HepG2 (cell line): ENCODE measurements around the gene OR4S2. TPM values are rescaled to one million over a fixed set of nuclear protein-coding genes. Genes with fewer than 3 reads are reported as not detected.

Source experiments
- ATAC-seq: fragments of 200-7000 bp; cut with Tn5 transposase; 3 replicates; pipeline ENCODE4 v1.9.1; 2020; ENCODE audit warnings: mild to moderate bottlenecking, moderate library complexity
- BruUV-seq: library from RNA; stranded (reverse); fragments of 400-500 nt; replicated peaks from 2 replicates; lab custom pipeline; 2021; lab: Mats Ljungman, UMichigan
- CTCF ChIA-PET: fragments of 300-600 bp; formaldehyde crosslinking; extraction: SDS; loops from one replicate; lab custom pipeline; 2021; ENCODE audit warnings: low total read pairs, inconsistent platforms, low intra/inter-chr PET ratio; lab: Yijun Ruan, JAX
- POLR2A ChIA-PET: fragments of 350-600 bp; sonication (Branson Sonifier 250); formaldehyde crosslinking; loops from one replicate; lab custom pipeline; 2020; ENCODE audit warnings: antibody characterized with exemption, inconsistent platforms; lab: Yijun Ruan, JAX
- DNase-seq: peaks from one replicate; pipeline ENCODE4 v3.0.0-alpha.2; 2015; ENCODE audit warnings: low spot score
- FAIRE-seq: peaks from 3 replicates; lab custom pipeline; 2011; peaks lifted over from hg19 to GRCh38; lab: Jason Lieb, UNC
- H2AFZ ChIP-seq: one replicate; pipeline ENCODE4 v1.6.1; 2011; ENCODE audit warnings: low read length, inconsistent platforms
- H3K27ac ChIP-seq: fragments of 300-600 bp; 3 replicates; pipeline ENCODE4 v1.8.0; 2011; ENCODE audit warnings: mixed run types, mild to moderate bottlenecking, mixed read lengths, low read length, inconsistent platforms; ENCODE audit not compliant: insufficient read depth; ENCODE audit errors: extremely low read length
- H3K27me3 ChIP-seq, 2 experiments: fragments of 200-600 bp in 1 of 2; 2 replicates in 1 of 2; 3 replicates in 1 of 2; pipeline versions ENCODE4 v1.6.0 to v1.8.0; 2011; ENCODE audit warnings: low read length in 2 of 2, mild to moderate bottlenecking in 2 of 2, moderate library complexity in 2 of 2, inconsistent platforms in 1 of 2; ENCODE audit not compliant: insufficient read depth in 2 of 2, control insufficient read depth in 1 of 2
- H3K36me3 ChIP-seq, 2 experiments: fragments of 200-600 bp in 1 of 2; replicated peaks in 1 of 2; 2 replicates in 1 of 2; 3 replicates in 1 of 2; pipeline versions ENCODE4 v1.5.1 to v1.8.0; 2011; ENCODE audit warnings: low read length in 2 of 2, inconsistent platforms in 1 of 2; ENCODE audit not compliant: insufficient read depth in 2 of 2, control insufficient read depth in 1 of 2
- H3K4me1 ChIP-seq: 2 replicates; pipeline ENCODE4 v1.5.1; 2012; ENCODE audit warnings: low read length, inconsistent platforms; ENCODE audit not compliant: insufficient read depth
- H3K4me2 ChIP-seq: 2 replicates; pipeline ENCODE4 v1.6.0; 2011; ENCODE audit warnings: low read depth, low read length, inconsistent platforms
- H3K4me3 ChIP-seq, 3 experiments: fragments of 200-600 bp in 1 of 3; sonication (generic), shearing (Covaris generic) in 1 of 3; replicated peaks in 1 of 3; 2 replicates each; pipeline ENCODE4 v1.5.1; 2011 to 2016; ENCODE audit warnings: low read length in 3 of 3, inconsistent platforms in 2 of 3, low read depth in 2 of 3, mild to moderate bottlenecking in 2 of 3, control low read depth in 1 of 3, mixed read lengths in 1 of 3; ENCODE audit not compliant: insufficient read depth in 1 of 3
- H3K79me2 ChIP-seq: one replicate; pipeline ENCODE4 v1.6.1; 2011; ENCODE audit warnings: low read length, inconsistent platforms; ENCODE audit not compliant: insufficient read depth
- H3K9ac ChIP-seq: 2 replicates; pipeline ENCODE4 v1.6.0; 2011; ENCODE audit warnings: mild to moderate bottlenecking, low read depth, low read length, inconsistent platforms; ENCODE audit not compliant: insufficient read depth
- H3K9me3 ChIP-seq: 2 replicates; pipeline ENCODE4 v1.5.1; 2012; ENCODE audit warnings: mild to moderate bottlenecking, low read length
- H4K20me1 ChIP-seq: 2 replicates; pipeline ENCODE4 v1.6.0; 2011; ENCODE audit warnings: inconsistent platforms, mild to moderate bottlenecking, low read length, moderate library complexity; ENCODE audit not compliant: insufficient read depth
- AHR ChIP-seq: IDR thresholded peaks from 2 replicates; pipeline ENCODE4 v1.6.1; 2018; ENCODE audit warnings: missing genetic modification reagents, missing compliant biosample characterization
- HMGA1 ChIP-seq: sonication (generic); formaldehyde crosslinking; conservative IDR thresholded peaks from 2 replicates; pipeline ENCODE4 v1.4.0; 2020; ENCODE audit warnings: missing genetic modification reagents
- HOXA5 ChIP-seq: sonication (generic); formaldehyde crosslinking; IDR thresholded peaks from 2 replicates; pipeline ENCODE4 v1.4.0; 2020; ENCODE audit warnings: missing genetic modification reagents
- JUNB ChIP-seq: sonication (generic); formaldehyde crosslinking; IDR thresholded peaks from 2 replicates; pipeline ENCODE4 v1.8.0; 2022; ENCODE audit warnings: missing genetic modification reagents, mild to moderate bottlenecking, borderline replicate concordance
- KMT2A ChIP-seq: sonication (generic); formaldehyde crosslinking; IDR thresholded peaks from 2 replicates; pipeline ENCODE4 v1.4.0; 2020; ENCODE audit warnings: missing genetic modification reagents
- KMT2B ChIP-seq: IDR thresholded peaks from 2 replicates; pipeline ENCODE4 v1.6.1; 2016; ENCODE audit warnings: missing genetic modification reagents, missing compliant biosample characterization
- NAIF1 ChIP-seq: sonication (generic); formaldehyde crosslinking; IDR thresholded peaks from 2 replicates; pipeline ENCODE4 v1.5.0; 2020; ENCODE audit warnings: mild to moderate bottlenecking, missing genetic modification reagents, borderline replicate concordance
- SOX6 ChIP-seq, 2 experiments: fragments of 450-650 bp in 1 of 2; sonication (generic) in 1 of 2; formaldehyde crosslinking in 1 of 2; IDR thresholded peaks; 2 replicates each; pipeline versions ENCODE4 v1.4.0 to v1.6.1; 2017 to 2020; ENCODE audit warnings: antibody characterized with exemption in 1 of 2, mild to moderate bottlenecking in 1 of 2, missing genetic modification reagents in 1 of 2
- ZFP1 ChIP-seq: IDR thresholded peaks from 2 replicates; pipeline ENCODE4 v1.6.1; 2016
- ZNF30 ChIP-seq: sonication (generic); formaldehyde crosslinking; IDR thresholded peaks from 2 replicates; pipeline ENCODE4 v1.5.0; 2020; ENCODE audit warnings: mild to moderate bottlenecking, missing genetic modification reagents
- ZNF446 ChIP-seq: sonication (generic); formaldehyde crosslinking; IDR thresholded peaks from 2 replicates; pipeline ENCODE4 v1.5.0; 2020; ENCODE audit warnings: mild to moderate bottlenecking, missing genetic modification reagents
- WGBS: methylation state at CpG from one replicate; pipeline ENCODE4 v1.1.6; 2017; ENCODE audit warnings: low lambda C conversion rate; 5-methylcytosine and 5-hydroxymethylcytosine counted together
- in situ Hi-C: cut with HindIII; loops from 2 replicates; pipeline ENCODE4 v1.10.0; 2017; ENCODE audit warnings: low pct_unique_long_range_greater_than_20kb; ENCODE audit not compliant: extremely low pct_ligation_motif_present
- intact Hi-C: fragments of 100-400 bp; cut with micrococcal nuclease; formaldehyde crosslinking; loops from one replicate; pipeline ENCODE4 v1.10.0; 2022; ENCODE audit not compliant: unreplicated experiment
- polyA plus RNA-seq, 8 experiments: library from polyadenylated mRNA; depleted of rRNA in 3 of 8; stranded (reverse) in 7 of 8; unstranded in 1 of 8; fragments of >200 nt; fragmentation: Illumina TruSeq in 4 of 8; extraction: Trizol in 4 of 8; gene quantifications; 2 replicates each; pipeline versions ENCODE4 v1.2.1 to v1.2.3, GENCODE V29; 2011 to 2016; ENCODE audit warnings: low read depth in 4 of 8, missing spikeins in 1 of 8, mixed read lengths in 1 of 8; ENCODE audit not compliant: insufficient read depth in 1 of 8
- total RNA-seq, 5 experiments: library from RNA; depleted of rRNA; stranded (reverse); fragments of >200 nt; fragmentation: Illumina TruSeq; extraction: Trizol; gene quantifications; 2 replicates each; pipeline ENCODE4 v1.2.3, GENCODE V29; 2016; ENCODE audit warnings: low read depth in 1 of 5
- TF ChIP-seq, protein P1 (sequence below): sonication (generic); formaldehyde crosslinking; IDR thresholded peaks from 2 replicates; pipeline ENCODE4 v1.4.0; 2020; ENCODE audit warnings: mild to moderate bottlenecking, missing genetic modification reagents

OR4S2 gene
- total and polyA plus RNA-seq, 2 of the 13 experiments (the other 11 are each of a cell fraction or from before 2014, with no cell fraction given), result not detected

DNA sequence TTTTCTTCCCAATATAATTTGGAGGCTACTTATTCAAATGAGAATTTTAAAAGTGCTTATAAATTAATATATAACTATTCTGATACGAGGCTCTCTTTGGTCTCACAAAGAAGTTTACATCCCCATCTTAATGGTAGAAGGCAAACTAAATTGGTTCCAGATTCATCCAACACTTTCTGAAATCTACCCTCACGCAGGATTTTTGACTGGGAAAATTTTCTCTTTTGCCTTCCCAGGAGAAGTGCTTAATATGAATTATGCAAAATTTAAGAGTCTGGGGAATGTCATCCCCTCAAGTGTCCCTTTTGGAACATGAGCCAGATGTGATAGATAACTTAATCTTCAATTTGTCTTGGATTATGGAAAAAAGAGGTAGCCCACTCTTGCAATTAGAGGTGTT, 40.6 kb upstream of the OR4S2 start, which contains the start of gene OR4C11:
Gene OR4C11, minus strand, starts transcription at position 101 of the 400 bp plus-strand sequence. CDS start 3,272 bp downstream, outside the sequence.
- WGBS, result 0% methylated on average over 2 of the region's 2 CpGs
- intact Hi-C loops, result no loop called here
- in situ Hi-C loops, result no loop called here

DNA sequence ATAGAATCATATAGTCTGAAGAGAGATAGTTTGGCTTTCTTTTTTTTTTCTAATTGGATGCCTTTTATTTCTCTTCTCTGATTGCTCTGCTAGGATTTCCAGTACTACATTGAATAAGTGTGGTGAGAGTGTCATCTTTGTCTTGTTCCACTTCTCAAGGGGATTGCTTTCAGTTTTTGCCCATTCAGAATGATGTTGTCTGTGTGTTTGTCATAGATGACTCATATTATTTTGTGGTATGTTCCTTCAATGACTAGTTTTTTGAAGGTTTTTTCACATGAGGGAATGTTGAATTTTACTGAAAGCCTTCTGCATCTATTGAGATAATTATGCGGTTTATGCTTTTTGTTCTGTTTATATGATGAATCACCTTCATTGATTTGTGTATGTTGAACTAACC, 23.6 kb upstream of the OR4S2 start:
- ATAC-seq (no peak), FAIRE-seq (no peak)
- Histone ChIP-seq H4K20me1 (no peaks in the 10 kb centered on the region), H3K4me2 (no peak overlapping the region), H3K9me3 (peaks cover 32% of the 10 kb centered on the region; the same call in 1 of the 2 replicates)
- BruUV-seq, result no TSS peak
- 8% methylated on average over 1 of the region's 1 CpG for WGBS
- POLR2A ChIA-PET, result no interaction called here
- TF ChIP-seq KMT2B, result no peak
- TF ChIP-seq, all 625 proteins: peak for 0
- Histone ChIP-seq H3K27me3 (no peaks in the 10 kb centered on the region), H3K27ac (no peak overlapping the region), H3K4me1 (no peaks in the 10 kb centered on the region), H3K79me2 (no peaks in the 10 kb centered on the region), H3K4me3 (no peak overlapping the region), H3K9ac (no peak overlapping the region), H2AFZ (no peak overlapping the region), H3K36me3 (no peaks in the 10 kb centered on the region)
- CTCF ChIA-PET, result no interaction called here
- intact Hi-C loops, result no loop called here
- in situ Hi-C loops, result no loop called here
- no peak for DNase-seq

More for the DNA sequence above, 40.6 kb upstream of the OR4S2 start, which contains the start of gene OR4C11:
- Histone ChIP-seq H4K20me1 (no peaks in the 10 kb centered on the region), H3K4me1 (no peaks in the 10 kb centered on the region), H3K9me3 (peaks cover 27% of the 10 kb centered on the region; the same call in 1 of the 2 replicates)
- BruUV-seq, result no TSS peak
- TF ChIP-seq, protein P1, sequence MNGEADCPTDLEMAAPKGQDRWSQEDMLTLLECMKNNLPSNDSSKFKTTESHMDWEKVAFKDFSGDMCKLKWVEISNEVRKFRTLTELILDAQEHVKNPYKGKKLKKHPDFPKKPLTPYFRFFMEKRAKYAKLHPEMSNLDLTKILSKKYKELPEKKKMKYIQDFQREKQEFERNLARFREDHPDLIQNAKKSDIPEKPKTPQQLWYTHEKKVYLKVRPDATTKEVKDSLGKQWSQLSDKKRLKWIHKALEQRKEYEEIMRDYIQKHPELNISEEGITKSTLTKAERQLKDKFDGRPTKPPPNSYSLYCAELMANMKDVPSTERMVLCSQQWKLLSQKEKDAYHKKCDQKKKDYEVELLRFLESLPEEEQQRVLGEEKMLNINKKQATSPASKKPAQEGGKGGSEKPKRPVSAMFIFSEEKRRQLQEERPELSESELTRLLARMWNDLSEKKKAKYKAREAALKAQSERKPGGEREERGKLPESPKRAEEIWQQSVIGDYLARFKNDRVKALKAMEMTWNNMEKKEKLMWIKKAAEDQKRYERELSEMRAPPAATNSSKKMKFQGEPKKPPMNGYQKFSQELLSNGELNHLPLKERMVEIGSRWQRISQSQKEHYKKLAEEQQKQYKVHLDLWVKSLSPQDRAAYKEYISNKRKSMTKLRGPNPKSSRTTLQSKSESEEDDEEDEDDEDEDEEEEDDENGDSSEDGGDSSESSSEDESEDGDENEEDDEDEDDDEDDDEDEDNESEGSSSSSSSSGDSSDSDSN (CRISPR knock-in tag), result no peak
- TF ChIP-seq ZNF30 (CRISPR knock-in tag), result no peak
- no peak for TF ChIP-seq HOXA5 (CRISPR knock-in tag)
- no peak for TF ChIP-seq ZNF446 (CRISPR knock-in tag)
- no peak for TF ChIP-seq HMGA1 (CRISPR knock-in tag)
- no peak for TF ChIP-seq KMT2A
- no peak for TF ChIP-seq NAIF1 (CRISPR knock-in tag)
- no peak for TF ChIP-seq SOX6 (IDR thresholded peaks at IDR 0.05)
- TF ChIP-seq SOX6 (CRISPR knock-in tag; IDR thresholded peaks at IDR 0.05), result no peak
- TF ChIP-seq JUNB (CRISPR knock-in tag), result no peak
- TF ChIP-seq AHR (CRISPR knock-in tag), result no peak
- no peak for TF ChIP-seq ZFP1
- TF ChIP-seq, all 625 proteins: peak for 0
- Histone ChIP-seq H2AFZ (no peak within 1 kb of the TSS), H3K4me3 (no peak within 1 kb of the TSS), H3K27ac (no peak within 1 kb of the TSS), H3K27me3 (no peaks in the 10 kb centered on the region), H3K79me2 (no peaks in the 10 kb centered on the region), H3K4me2 (no peak within 1 kb of the TSS), H3K9ac (no peak within 1 kb of the TSS), H3K36me3 (no peaks in the 10 kb centered on the region)
- DNase-seq, result no peak
- ChIA-PET POLR2A (no interaction called here), CTCF (no interaction called here)
- FAIRE-seq, result no peak
- ATAC-seq, result no peak
